Sigmoid colon (tissue), 4 donors: Measurements from ENCODE around the gene LIMA1.
"Not testable (repeated sequence)": the region's sequence is repeated elsewhere in the genome, so short reads cannot be mapped to it uniquely, and the experiment has no call there.

ENCODE experiments used
- EP300 ChIP-seq, 4 donors: sonication (generic); formaldehyde crosslinking; IDR thresholded peaks; one replicate each; pipeline ENCODE4 v1.6.1; 2017; ENCODE audit warnings: antibody characterized with exemption in 4 of 4
- POLR2A ChIP-seq, 2 donors: fragments of 450-650 bp; IDR thresholded peaks; one replicate each; pipeline ENCODE4 v1.6.1; 2016; ENCODE audit warnings: antibody characterized with exemption in 2 of 2, mild to moderate bottlenecking in 2 of 2, moderate library complexity in 2 of 2
- POLR2AphosphoS5 ChIP-seq, 4 donors: sonication (generic); formaldehyde crosslinking; IDR thresholded peaks; one replicate each; pipeline ENCODE4 v1.6.1; 2017; ENCODE audit warnings: antibody characterized with exemption in 4 of 4
- TF ChIP-seq, protein P1 (sequence below), 4 experiments: fragments of 450-650 bp in 3 of 4; fragments of 200-600 bp in 1 of 4; IDR thresholded peaks; one replicate each; pipeline ENCODE4 v1.5.1; 2016 to 2019; ENCODE audit warnings: antibody characterized with exemption in 4 of 4, mild to moderate bottlenecking in 3 of 4, moderate library complexity in 2 of 4

DNA sequence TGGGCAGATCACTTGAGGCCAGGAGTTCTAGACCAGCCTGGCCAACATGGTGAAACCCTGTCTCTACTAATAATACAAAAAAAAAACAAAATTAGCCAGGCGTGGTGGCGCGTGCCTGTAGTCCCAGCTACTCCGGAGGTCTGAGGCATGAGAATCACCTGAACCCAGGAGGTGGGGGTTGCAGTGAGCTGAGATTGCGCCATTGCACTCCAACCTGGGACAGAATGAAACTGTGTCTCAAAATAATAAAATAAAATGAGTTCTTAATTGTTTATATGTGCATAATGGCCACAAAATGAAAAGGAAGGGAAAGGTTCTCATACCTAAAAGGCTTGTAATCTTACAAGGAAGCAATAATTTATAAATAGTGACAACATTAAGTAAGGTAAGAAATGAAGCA lies 8.2 kb downstream of the LIMA1 start:
- TF ChIP-seq POLR2A, POLR2AphosphoS5, EP300 (IDR thresholded peaks at IDR 0.05): not testable (repeated sequence)
- TF ChIP-seq, protein P1, sequence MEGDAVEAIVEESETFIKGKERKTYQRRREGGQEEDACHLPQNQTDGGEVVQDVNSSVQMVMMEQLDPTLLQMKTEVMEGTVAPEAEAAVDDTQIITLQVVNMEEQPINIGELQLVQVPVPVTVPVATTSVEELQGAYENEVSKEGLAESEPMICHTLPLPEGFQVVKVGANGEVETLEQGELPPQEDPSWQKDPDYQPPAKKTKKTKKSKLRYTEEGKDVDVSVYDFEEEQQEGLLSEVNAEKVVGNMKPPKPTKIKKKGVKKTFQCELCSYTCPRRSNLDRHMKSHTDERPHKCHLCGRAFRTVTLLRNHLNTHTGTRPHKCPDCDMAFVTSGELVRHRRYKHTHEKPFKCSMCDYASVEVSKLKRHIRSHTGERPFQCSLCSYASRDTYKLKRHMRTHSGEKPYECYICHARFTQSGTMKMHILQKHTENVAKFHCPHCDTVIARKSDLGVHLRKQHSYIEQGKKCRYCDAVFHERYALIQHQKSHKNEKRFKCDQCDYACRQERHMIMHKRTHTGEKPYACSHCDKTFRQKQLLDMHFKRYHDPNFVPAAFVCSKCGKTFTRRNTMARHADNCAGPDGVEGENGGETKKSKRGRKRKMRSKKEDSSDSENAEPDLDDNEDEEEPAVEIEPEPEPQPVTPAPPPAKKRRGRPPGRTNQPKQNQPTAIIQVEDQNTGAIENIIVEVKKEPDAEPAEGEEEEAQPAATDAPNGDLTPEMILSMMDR (IDR thresholded peaks at IDR 0.05), result not testable (repeated sequence)
